Anterior cingulate cortex (tissue), 58 donors: ENCODE data around the gene GMDS.
A peak's percentile ranks its signal among the peaks of the same experiment; 100 is the strongest.

Source experiments
- DNase-seq, 58 donors: peaks; one replicate each; lab custom pipeline; 2025; lab: John Stamatoyannopoulos, UW

GMDS gene

DNA sequence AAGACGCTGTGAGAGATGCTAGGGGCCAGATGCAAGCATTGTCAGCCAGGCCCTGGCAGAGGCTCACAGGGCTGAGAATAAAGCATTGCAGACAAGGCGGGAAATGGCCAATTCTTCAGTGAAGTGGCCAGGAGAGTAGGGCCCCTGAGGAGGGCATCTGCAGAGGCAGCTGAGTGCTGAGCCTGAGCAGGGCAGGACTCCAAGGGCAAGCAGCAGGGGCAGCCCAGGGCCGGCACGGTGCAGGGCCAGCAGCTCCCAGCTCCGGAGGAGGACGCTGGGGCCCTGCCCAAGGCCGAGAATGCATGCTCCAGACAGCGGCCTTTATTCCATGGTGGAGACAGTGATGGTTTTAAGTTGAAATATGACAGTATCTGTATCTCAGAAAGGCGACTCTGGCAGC lies 330.2 kb downstream of the GMDS start:
- peak in 1 of 58 donors; percentile 2 for DNase-seq

DNA sequence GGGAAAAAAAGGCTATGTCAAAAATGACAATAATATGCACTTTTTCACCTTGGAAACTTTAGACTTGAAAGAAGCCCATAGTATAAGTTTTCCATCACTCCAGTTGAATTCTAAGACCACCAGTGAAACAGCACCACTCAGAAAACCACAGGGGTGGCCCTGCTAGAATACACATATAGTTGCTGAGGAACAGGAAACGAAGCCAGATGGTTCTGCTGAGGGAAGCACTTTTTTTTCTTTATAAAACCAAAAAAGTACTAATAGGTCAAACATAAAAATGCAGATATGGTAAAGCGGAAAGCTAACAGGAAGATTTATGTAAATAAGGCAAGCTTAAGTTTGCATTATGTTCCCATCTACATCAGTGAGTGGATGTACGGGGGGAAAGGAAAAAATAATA lies 331.8 kb downstream of the GMDS start:
- DNase-seq, result no peak

DNA sequence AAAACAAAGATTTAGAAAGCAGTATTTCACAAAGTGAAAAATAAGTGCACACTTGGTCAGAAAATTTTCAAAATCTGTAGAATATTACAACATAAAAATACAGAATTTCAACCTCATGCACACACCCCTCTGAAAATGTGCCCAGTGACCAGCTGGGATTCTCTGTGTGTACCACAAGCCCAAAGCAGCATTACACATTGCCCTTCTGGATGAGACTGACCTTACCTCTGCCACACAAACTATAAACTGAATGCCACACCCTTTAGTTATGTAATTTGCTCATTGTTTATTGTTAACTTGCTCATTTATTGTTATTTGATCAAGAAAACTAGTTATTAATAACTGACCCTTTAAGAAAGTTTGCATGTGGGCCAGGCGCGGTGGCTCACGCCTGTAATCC lies 332.7 kb downstream of the GMDS start:
- no peak for DNase-seq

DNA sequence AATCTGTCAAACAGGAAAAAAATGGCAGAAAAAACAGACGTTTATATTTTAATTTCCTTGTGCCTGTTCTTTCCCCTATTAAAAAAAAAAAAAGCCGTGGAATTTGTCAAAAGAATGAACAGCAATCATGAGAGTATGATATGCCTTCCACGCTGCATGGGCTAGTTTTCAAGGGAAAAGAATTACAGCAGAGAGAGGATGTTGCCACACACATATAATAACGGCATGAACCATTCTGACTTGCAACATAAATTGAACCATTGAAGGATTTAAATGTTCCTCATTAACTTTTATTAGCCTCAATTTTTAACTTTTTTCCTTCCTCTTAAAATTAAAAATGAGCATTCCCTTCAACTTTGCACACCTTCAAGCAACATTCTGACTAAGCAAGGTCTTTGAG lies 333.9 kb downstream of the GMDS start:
- DNase-seq, result no peak

DNA sequence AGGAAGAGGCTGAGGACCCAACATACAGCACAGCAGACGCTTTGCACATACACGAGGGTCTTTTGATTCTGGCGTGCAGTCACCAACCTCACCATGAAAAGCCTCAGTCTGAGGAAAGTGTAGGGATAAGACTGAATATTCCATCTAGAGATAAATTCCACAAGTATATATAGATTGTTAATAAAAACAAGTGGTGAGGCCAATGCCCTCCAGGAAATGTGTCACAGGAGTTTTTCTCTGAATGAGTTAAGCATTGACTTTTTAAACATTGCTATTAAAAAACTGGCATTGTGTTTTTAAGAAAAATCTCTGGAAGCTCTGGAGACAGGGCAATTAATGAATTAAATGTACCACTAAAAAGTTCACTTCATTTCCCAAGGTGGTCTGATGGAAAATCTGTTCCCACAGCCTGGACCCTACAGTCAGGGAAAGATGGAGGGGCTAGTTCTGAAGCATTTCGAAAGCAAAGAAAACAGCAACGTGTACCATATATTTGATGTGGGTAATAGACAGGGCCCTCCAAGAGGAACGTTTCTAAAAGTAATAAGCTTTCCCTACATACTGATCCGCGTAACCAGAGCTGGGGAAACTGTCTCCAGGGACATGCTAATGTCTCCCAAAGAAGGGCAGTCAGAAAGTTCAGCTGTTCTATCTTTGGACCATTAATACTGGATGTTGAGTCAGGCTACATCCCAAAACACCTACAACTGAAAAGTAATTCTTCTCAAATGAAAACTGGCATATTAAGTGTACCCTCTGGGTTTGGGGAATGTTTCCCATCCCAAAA lies 334.6 kb downstream of the GMDS start:
- DNase-seq, result no peak

DNA sequence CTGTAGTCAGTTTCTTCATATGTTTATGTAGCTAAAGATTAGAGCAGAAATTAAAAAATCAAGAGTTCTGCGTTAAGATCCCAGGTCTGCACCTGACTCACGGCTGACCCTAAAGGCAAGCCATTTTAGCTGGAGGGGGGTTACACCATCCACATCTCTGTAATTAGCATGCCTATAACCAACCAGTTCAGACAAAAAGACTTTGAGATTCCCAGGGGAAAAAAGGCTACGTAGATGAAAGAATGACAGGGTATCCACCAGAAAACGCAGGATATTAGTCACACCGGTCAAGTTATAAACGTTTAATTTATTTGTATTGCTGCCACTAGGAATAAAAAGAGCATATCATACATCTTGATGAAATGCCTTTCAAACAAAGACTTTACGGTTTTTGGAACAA lies 336.6 kb downstream of the GMDS start:
- no peak for DNase-seq

DNA sequence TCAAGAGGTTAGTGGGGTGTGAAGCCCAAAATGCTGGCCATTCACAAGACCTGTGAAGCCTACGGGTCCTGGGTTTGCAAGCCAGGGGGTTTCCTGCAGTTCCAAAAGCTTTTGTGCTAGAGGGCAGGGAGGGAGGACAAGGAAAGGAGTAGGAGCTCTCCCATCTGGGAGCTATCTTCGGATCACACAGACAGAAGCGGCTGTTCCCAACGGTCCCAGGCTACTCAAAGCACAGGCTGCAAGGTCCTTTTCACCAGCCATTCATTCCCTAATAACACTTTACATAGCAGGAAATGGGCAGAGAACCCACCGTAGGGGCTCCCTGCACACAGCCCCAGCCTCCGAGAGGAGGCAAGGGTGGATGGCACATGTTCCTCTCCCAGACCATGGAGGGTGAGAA lies 338.8 kb downstream of the GMDS start:
- no peak for DNase-seq

DNA sequence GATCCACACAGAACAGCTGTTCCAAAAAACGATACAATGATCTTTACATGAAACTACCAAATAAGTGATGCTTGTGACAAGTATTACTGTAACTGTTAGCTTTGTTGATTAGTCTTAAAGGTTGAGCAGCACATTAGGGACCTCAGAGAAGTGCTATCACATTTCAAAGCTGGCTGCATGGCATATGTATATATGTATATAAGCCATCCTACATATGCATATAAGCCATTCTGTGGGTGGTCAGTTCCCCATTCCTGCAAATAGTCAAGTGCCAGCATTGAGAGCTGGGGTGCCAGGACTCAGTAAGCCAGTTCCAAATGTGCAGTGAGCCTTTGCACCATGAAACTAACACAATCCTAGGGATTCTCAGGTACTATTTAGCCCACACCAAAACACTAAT lies 339.4 kb downstream of the GMDS start:
- no peak for DNase-seq

DNA sequence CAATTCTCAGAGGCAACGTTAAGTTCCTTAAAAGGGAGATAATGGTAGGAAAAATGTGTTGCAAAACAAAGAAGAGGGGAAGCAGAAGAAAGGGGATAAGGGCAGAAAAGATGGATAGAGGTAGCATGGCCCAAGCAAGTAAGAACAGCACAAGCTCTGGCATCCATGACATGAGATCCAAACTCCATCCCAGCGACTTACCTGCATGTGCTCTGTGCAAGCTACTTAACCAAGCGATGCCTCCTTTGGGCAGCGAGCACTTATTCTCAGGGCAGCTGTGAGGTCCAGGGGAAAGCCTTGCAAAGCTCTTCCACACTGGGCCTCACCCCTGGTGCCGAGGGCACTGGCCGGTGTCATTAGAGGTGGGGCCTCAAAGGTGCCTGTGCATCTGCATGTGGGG lies 340.5 kb downstream of the GMDS start:
- no peak for DNase-seq

DNA sequence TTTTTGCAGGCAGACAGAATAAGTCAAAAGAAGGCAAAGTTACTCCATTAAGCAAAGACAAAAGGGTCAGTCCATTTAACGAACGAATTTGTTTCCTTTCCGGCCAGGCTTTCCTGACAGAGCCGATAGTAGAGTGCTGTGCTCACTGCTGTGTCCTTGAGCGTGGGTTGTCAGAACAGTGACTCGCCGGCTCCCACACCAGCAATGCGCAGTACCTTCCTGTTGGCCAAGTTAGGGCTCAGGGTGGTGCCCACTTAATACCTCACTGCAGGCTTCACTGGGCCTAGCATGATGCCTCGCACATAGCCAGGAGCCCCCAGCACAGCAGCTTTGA lies 341.0 kb downstream of the GMDS start:
- no peak for DNase-seq

DNA sequence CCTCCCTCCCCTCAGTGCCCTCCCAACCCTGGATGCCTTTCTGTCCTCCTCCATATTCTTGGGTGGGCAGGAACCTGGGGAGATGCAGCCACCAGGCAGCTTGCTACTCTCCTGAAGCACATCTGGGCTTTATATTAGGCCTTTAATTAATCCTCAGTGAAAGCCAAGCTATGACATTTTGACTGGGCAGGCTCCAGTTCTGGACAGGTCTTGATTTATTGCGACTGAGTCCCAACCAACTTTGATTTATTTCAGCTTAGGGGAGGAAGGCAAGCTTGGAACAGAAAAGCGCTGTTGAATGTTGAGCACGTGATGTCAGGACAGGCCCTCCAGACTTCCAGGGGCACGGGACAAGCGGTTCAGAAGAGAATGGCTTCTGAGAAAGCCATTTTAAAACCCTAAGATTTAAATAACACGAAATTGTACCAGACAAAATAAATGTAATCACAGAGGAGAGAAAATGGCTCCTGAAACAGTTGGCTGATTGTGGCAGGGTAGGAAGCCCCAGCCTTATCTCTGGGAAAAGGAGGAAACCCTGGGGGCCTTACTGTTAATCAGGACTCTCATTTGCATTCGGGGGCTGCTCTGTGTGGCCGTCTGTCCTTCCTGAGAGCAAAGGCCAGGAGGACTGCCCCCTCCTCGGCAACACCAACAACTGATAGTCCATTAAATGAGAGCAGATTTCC lies 341.5 kb downstream of the GMDS start:
- no peak for DNase-seq

DNA sequence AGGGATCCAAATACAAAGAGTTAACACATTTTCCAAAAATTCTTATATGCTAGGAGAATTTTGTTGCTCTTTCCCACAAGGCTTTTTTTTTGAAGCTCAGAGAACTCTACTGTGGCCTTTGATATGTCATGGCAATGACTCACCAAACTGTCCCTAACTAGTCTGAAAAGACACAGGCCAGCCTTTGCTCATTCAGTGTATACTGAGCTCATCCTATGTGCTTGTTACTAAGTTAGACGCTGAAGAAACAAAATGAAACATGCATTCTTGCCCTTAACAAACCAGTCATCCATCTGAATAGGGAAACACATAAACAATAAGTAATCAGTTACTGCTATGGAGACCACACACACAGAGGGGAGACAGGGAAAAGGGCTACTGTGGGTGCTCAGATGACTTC lies 343.8 kb downstream of the GMDS start:
- DNase-seq, result no peak

DNA sequence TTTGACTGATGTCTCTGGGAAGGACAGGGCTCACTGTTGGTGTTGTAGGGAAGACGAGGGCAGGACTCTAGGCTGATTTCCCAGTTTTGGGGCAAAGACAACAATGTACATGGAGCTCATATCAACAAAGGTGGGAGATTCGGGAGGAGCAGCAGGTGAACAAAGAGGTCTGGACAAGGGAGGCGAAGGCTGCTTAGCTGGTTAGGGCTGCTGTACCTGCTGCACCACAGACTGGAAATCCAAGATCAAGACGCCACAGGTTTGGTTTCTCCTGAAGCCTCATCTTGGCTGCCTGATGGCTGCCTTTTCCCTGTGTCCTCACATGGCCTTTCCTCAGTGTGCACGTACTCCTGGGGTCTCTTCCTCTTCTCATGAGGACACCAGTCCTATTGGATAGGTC lies 348.5 kb downstream of the GMDS start:
- no peak for DNase-seq

DNA sequence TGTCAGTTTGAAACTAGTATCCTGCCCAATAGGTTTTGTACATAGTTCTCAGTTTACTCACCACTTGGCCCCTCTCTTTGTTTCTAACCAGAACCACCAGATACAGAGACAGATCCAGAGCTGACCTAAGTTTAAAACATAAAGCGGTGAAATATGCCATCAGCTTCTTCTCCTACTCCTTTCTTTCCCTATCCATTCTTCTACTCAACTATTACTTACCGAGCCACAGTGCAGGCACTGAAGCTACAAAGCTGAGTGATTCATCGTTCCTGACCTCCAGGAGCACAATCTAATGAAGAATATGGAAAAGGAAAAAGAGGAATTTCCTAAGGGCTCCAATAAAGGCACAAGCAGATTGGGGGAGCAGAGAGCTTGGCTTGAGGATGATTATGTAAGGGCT lies 349.7 kb downstream of the GMDS start:
- DNase-seq, result no peak

DNA sequence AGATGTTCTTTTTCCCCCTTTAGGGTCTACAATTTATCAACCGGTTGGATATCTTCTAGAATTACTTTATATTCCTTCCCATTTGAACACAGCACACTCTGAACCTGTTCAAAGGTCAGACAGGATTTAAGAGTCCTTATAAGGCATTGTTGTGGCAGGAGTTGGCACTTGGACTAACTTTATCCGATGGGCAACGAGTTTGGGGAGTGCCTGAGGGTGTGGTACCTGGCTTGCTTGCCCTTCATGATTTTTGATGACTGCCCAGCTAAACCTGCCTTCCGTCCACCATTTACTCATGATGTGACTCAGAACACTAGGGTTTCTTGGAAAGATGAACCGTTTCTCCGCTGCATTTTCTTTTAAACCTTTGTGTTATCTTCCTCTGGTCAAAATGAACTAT lies 350.5 kb downstream of the GMDS start:
- DNase-seq, result no peak

DNA sequence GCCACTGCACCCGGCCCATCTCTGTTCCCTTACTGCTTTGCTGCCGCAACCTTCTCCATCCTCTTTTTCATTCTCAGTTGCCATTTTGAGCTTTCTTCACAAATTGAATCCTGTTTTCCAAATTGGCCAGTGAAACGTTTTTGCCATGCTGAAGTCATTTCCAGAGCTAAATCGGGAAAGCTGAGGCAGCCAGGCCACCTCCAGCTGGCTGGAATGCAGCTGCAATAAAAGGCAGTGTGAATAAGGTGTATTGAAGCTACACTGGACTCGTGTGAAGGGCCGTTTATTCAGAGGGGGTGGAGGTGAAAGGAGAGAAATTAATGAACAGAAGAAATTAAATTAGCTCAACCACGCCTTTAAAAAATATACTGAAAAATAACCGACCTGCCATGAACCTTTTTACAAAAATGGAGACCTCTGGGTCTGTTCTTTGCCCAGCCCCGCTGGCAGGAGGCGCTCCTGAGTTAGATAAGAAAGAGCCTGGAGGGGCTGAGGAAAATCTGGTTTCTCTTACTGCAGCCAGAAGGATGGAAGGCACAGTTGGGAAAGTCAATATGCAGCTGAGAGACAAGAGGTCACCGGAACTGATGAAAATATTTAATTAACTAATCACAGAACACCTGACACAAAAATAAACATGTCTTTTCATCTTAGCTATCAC lies 351.8 kb downstream of the GMDS start:
- peak in 1 of 58 donors; percentile 6 for DNase-seq

DNA sequence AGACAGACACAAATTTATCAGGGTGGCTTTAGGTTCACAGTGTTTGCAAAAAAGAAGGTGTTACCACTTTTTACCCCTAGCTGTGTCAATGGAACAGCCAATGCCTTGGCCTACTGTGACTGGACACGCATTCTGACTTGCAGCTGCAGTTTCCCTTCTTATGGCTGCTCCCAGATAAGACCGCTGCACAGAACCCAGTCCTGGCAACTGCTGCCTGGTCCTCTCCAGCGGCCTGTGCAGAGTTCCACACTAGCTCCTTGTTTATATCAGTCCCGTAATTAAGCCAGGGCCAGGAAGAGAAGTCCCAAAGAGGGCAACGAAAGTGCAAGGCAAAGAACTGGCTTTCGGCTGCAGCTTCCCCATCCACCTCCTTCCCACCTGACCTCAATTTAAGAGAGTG lies 352.7 kb downstream of the GMDS start:
- no peak for DNase-seq

DNA sequence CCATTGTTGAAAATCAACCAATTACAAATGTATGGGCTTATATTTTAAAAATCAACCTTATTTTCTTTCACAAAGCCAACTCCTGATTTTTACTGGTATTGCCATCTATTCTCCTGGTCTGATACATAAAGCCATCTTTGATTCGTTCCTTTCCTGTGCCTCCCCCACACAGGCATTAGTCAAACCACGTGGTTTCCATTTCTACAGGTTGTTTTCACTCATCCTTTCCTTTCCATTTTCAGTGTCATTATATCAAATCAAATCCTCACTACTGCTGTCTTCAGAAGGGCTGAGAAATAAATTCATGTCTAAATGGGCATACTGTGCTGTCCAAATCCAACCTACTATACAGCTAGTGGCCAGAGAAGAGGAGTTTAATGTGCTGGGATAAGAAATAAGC lies 354.4 kb downstream of the GMDS start:
- DNase-seq, result no peak

DNA sequence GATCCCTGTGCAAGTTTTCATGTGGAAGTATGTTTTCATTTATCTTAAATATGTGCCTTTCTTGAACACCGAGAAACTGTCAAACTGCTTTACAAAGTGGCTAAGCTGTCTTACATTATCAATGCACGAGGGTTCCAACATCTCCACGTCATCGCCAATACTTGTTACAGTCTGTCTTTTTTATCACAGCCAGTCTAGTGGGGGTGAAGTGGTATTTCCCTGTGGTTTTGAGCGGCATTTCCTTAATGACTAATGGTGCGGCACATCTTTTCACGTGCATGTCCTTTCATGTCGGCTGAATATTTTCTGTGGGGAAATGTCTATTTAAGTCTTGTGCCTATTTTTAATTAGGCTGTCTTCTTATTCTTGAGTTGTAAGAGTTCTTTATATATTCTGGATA lies 355.3 kb downstream of the GMDS start:
- DNase-seq, result no peak

DNA sequence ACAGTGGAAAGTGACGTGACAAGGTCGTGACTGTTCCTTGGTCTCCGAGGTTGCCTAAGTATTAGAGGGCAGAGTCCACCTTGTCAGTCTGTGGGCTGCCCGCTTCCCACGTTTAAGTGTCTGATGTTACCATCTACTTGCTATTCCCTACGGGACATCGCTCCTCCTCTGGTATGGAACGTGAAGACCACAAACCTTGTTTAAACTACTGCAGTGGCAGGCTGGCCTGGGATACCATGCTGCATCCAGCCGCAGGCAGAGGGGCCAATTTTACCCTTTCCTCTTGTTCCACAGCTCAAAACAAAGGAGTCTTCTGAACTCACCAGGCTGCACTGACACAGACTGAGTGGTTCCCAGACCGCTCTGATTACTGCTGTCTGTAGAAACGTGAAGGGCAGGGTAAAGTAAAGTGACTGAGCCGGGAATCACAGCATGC lies 359.8 kb downstream of the GMDS start:
- DNase-seq, result no peak

DNA sequence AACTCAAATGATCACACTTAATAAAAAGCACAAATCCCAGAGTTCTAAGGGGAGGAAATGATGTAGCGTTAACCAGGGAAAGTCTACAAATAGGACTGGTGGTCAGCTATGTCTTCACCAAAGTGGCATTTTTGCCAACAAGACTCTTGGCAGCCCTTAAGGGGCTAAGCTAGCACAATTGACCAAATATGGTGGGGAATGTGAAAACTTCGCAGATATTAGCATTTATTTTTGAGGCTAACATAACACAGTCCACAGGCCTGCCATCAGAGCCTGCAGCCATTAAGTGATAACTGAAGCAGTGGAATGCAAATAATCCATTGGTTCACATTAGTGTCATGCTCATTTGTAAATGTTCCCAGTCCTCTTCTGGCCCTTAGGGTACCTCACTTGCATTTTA lies 361.1 kb downstream of the GMDS start:
- no peak for DNase-seq

DNA sequence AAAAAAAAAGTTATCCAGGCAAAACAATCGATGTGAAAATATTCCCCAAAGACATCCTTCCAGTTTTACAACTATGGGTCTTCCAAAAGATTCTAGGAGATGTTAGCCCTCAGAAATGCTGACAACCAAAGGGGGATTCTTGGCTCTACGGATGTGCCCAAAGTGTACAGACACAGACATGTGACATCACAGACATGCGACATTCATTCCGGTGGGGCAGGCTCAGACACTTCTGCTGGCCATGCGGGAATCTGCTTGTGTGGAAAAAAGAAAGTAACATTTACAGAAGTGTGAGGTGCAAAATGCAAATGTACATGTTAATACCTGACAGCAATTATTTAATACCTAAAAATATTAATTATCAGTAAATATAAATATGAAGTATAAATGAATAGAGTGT lies 367.1 kb downstream of the GMDS start:
- no peak for DNase-seq
